HFF-Myc (cell line): ENCODE data around the gene SYNPR.

Source experiments
- DNase-seq: peaks from one replicate; pipeline ENCODE4 v3.0.0-alpha.2; 2011; ENCODE audit warnings: low read depth; ENCODE audit errors: extremely low read depth
- H3K4me3 ChIP-seq: replicated peaks from 2 replicates; pipeline ENCODE4 v1.5.1; 2011; ENCODE audit warnings: low read depth, mild to moderate bottlenecking, control low read depth, low read length
- CTCF ChIP-seq: IDR thresholded peaks from 2 replicates; pipeline ENCODE4 v1.5.1; 2012; ENCODE audit warnings: mild to moderate bottlenecking, low read depth, low read length, control low read depth; ENCODE audit errors: missing control alignments

The SYNPR gene

GRCh38 chr3:63652066-63652725, 374.1 kb downstream of the SYNPR start, which contains the start of gene SNTN:
SNTN (plus strand) TSS chr3:63652675; CDS start chr3:63652688, 13 bp downstream.
- H3K4me3 ChIP-seq, result no peak within 1 kb of the TSS
- TF ChIP-seq CTCF, result no peak
- no peak for DNase-seq

GRCh38 chr3:63654211-63654610, 376.1 kb downstream of the SYNPR start:
- H3K4me3 ChIP-seq, result no peak overlapping the region
- no peak for TF ChIP-seq CTCF
- DNase-seq, result no peak

GRCh38 chr3:63654931-63655330, 376.8 kb downstream of the SYNPR start:
- DNase-seq, result no peak
- TF ChIP-seq CTCF, result no peak
- H3K4me3 ChIP-seq, result no peak overlapping the region

GRCh38 chr3:63655519-63655918, 377.4 kb downstream of the SYNPR start:
- no peak for DNase-seq
- TF ChIP-seq CTCF, result no peak
- no peak overlapping the region for H3K4me3 ChIP-seq

- H3K4me3 ChIP-seq, result no peak overlapping the region
- no peak for TF ChIP-seq CTCF
- DNase-seq, result no peak
Observed at GRCh38 chr3:63656786-63657185, 378.7 kb downstream of the SYNPR start.

GRCh38 chr3:63661242-63661641, 383.1 kb downstream of the SYNPR start:
- DNase-seq, result no peak
- TF ChIP-seq CTCF, result peak; percentile 20
- no peak overlapping the region for H3K4me3 ChIP-seq

GRCh38 chr3:63662011-63662410, 383.9 kb downstream of the SYNPR start:
- H3K4me3 ChIP-seq, result no peak overlapping the region
- no peak for TF ChIP-seq CTCF
- no peak for DNase-seq
